Esophagus squamous epithelium (tissue), 5 donors: Measurements from ENCODE around the gene LOC101059915.
"Not testable (repeated sequence)": the region's sequence is repeated elsewhere in the genome, so short reads cannot be mapped to it uniquely, and the experiment has no call there.

Source experiments
- DNase-seq: peaks from one replicate; lab custom pipeline; 2025; lab: John Stamatoyannopoulos, UW
- H3K27ac ChIP-seq, 4 donors: fragments of 200-600 bp; sonication (generic); one replicate each; pipeline ENCODE4 v1.5.1; 2016 to 2019; ENCODE audit warnings: mild to moderate bottlenecking in 1 of 4
- H3K27me3 ChIP-seq, 4 donors: fragments of 200-600 bp; sonication (generic); 1 replicate in 3 of 4; 2 replicates in 1 of 4; pipeline versions ENCODE4 v1.5.1 to v1.6.0; 2017 to 2021; ENCODE audit warnings: antibody characterized with exemption in 1 of 4
- H3K36me3 ChIP-seq, 3 donors: fragments of 200-600 bp; sonication (generic); one replicate each; pipeline ENCODE4 v1.5.1; 2016 to 2019
- H3K4me1 ChIP-seq, 3 donors: fragments of 200-600 bp; sonication (generic); one replicate each; pipeline ENCODE4 v1.5.1; 2017 to 2019
- H3K4me3 ChIP-seq, 4 donors: fragments of 200-600 bp; sonication (generic); 1 replicate in 3 of 4; 2 replicates in 1 of 4; pipeline ENCODE4 v1.5.1; 2016 to 2019; ENCODE audit warnings: mild to moderate bottlenecking in 2 of 4, moderate library complexity in 1 of 4
- H3K9me3 ChIP-seq, 3 donors: fragments of 200-600 bp; sonication (generic); one replicate each; pipeline ENCODE4 v1.5.1; 2016 to 2019
- POLR2A ChIP-seq, 4 donors: fragments of 450-650 bp; IDR thresholded peaks; one replicate each; pipeline ENCODE4 v1.6.1; 2017; ENCODE audit warnings: antibody characterized with exemption in 4 of 4, mild to moderate bottlenecking in 4 of 4, moderate library complexity in 3 of 4
- WGBS, 2 donors: methylation state at CpG; one replicate each; pipeline ENCODE4 v1.1.5; 2018; 5-methylcytosine and 5-hydroxymethylcytosine counted together
- intact Hi-C: fragments of 100-400 bp; cut with DNase I; formaldehyde crosslinking; loops from one replicate; pipeline ENCODE4 v1.15.0; 2022
- TF ChIP-seq, protein P1 (sequence below), 6 experiments: fragments of 450-650 bp in 4 of 6; fragments of 200-600 bp in 2 of 6; sonication (generic) in 2 of 6; IDR thresholded peaks; one replicate each; pipeline ENCODE4 v1.5.1; 2016 to 2019; ENCODE audit warnings: antibody characterized with exemption in 6 of 6, mild to moderate bottlenecking in 4 of 6, moderate library complexity in 4 of 6
- donor health status: DM: yes; HTN: yes; CAD: no.

The LOC101059915 gene

GRCh38 chrX:71640002-71640401, 27.3 kb upstream of the LOC101059915 start:
- no peaks in the 10 kb centered on the region for H3K27me3 ChIP-seq
- no peaks in the 10 kb centered on the region for H3K9me3 ChIP-seq
- no peaks in the 10 kb centered on the region for H3K4me1 ChIP-seq
- no peak for DNase-seq
- 76 to 82% methylated on average over 3 to 4 of the region's 4 CpGs for WGBS, 2 donors
- no peak overlapping the region for H3K27ac ChIP-seq
- H3K36me3 ChIP-seq, result no peaks in the 10 kb centered on the region
- TF ChIP-seq, protein P1, sequence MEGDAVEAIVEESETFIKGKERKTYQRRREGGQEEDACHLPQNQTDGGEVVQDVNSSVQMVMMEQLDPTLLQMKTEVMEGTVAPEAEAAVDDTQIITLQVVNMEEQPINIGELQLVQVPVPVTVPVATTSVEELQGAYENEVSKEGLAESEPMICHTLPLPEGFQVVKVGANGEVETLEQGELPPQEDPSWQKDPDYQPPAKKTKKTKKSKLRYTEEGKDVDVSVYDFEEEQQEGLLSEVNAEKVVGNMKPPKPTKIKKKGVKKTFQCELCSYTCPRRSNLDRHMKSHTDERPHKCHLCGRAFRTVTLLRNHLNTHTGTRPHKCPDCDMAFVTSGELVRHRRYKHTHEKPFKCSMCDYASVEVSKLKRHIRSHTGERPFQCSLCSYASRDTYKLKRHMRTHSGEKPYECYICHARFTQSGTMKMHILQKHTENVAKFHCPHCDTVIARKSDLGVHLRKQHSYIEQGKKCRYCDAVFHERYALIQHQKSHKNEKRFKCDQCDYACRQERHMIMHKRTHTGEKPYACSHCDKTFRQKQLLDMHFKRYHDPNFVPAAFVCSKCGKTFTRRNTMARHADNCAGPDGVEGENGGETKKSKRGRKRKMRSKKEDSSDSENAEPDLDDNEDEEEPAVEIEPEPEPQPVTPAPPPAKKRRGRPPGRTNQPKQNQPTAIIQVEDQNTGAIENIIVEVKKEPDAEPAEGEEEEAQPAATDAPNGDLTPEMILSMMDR (IDR thresholded peaks at IDR 0.05), result no peak
- no peak for TF ChIP-seq POLR2A (IDR thresholded peaks at IDR 0.05)
- H3K4me3 ChIP-seq, result no peak overlapping the region
- intact Hi-C loops, result no loop called here

GRCh38 chrX:71644406-71644805, 22.9 kb upstream of the LOC101059915 start:
- intact Hi-C loops, DNase-seq, H3K4me1 ChIP-seq, H3K4me3 ChIP-seq, H3K27me3 ChIP-seq, H3K9me3 ChIP-seq, H3K36me3 ChIP-seq, H3K27ac ChIP-seq: not testable (repeated sequence)
- WGBS, 2 donors, result 64 to 75% methylated on average over 2 to 4 of the region's 6 CpGs

- Histone ChIP-seq H3K9me3 (no peaks in the 10 kb centered on the region), H3K4me1 (no peaks in the 10 kb centered on the region), H3K36me3 (no peaks in the 10 kb centered on the region), H3K4me3 (no peak overlapping the region), H3K27me3 (no peaks in the 10 kb centered on the region), H3K27ac (no peak overlapping the region)
- 73 to 74% methylated on average over 2 to 4 of the region's 4 CpGs for WGBS, 2 donors
- TF ChIP-seq, protein P1 (IDR thresholded peaks at IDR 0.05), result no peak
- no peak for TF ChIP-seq POLR2A (IDR thresholded peaks at IDR 0.05)
- no peak for DNase-seq
- intact Hi-C loops, result no loop called here
Measured at GRCh38 chrX:71650333-71650969, 16.9 kb upstream of the LOC101059915 start.

- H3K4me1 ChIP-seq, result no peaks in the 10 kb centered on the region
- no peaks in the 10 kb centered on the region for H3K9me3 ChIP-seq
- H3K36me3 ChIP-seq, result no peaks in the 10 kb centered on the region
- no peak overlapping the region for H3K27ac ChIP-seq
- intact Hi-C loops, result no loop called here
- 36 to 42% methylated on average over 2 of the region's 2 CpGs for WGBS, 2 donors
- H3K4me3 ChIP-seq, result no peak overlapping the region
- H3K27me3 ChIP-seq, result no peaks in the 10 kb centered on the region
- DNase-seq, result no peak
- TF ChIP-seq POLR2A (IDR thresholded peaks at IDR 0.05), result no peak
- TF ChIP-seq, protein P1 (IDR thresholded peaks at IDR 0.05), result peak; percentile 31 to 55 (median 42)
Measured at GRCh38 chrX:71652405-71652804, 14.9 kb upstream of the LOC101059915 start.

GRCh38 chrX:71653344-71653743, 14.0 kb upstream of the LOC101059915 start:
- intact Hi-C loops, result no loop called here
- 81 to 82% methylated on average over 1 of the region's 2 CpGs for WGBS, 2 donors
- Histone ChIP-seq H3K4me1 (no peaks in the 10 kb centered on the region), H3K27ac (no peak overlapping the region), H3K27me3 (no peaks in the 10 kb centered on the region), H3K36me3 (no peaks in the 10 kb centered on the region), H3K4me3 (no peak overlapping the region), H3K9me3 (no peaks in the 10 kb centered on the region)
- no peak for TF ChIP-seq POLR2A (IDR thresholded peaks at IDR 0.05)
- TF ChIP-seq, protein P1 (IDR thresholded peaks at IDR 0.05), result no peak
- no peak for DNase-seq

DNA sequence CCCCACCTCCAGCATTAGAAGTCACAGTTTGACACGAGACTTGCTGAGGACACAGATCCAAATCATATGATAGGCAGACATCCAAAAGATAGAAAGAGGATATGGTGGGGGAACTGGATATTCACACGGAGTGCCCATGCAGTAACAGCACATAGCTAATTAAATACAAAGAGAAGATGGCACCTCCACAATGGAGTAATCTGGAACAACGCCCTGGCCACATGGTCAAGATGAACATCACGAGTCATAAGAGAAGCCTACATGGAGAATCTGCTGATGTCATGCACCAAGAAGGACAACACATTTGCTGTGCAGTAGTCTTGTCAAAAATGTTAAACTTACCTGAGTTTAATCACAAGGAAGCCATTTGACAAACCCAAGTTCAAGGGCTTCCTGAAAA, 10.1 kb upstream of the LOC101059915 start:
- TF ChIP-seq, protein P1 (IDR thresholded peaks at IDR 0.05), result no peak
- no peak for TF ChIP-seq POLR2A (IDR thresholded peaks at IDR 0.05)
- no peaks in the 10 kb centered on the region for H3K4me1 ChIP-seq
- no peak overlapping the region for H3K4me3 ChIP-seq
- no peak for DNase-seq
- no peak overlapping the region for H3K27ac ChIP-seq
- H3K36me3 ChIP-seq, result no peaks in the 10 kb centered on the region
- no peaks in the 10 kb centered on the region for H3K9me3 ChIP-seq
- 68 to 96% methylated on average over 3 of the region's 4 CpGs for WGBS, 2 donors
- H3K27me3 ChIP-seq, result no peaks in the 10 kb centered on the region
- intact Hi-C loops, result no loop called here
